BE2C (cell line): Measurements from ENCODE around the gene ANO6.

ENCODE experiments used
- DNase-seq: peaks from one replicate; pipeline ENCODE4 v3.0.0-alpha.2; 2020
- H3K27me3 ChIP-seq: fragments of 250-450 bp; sonication (Bioruptor Pico); 2 replicates; pipeline ENCODE4 v1.5.1; 2020; ENCODE audit warnings: mild to moderate bottlenecking
- H3K36me3 ChIP-seq: fragments of 250-450 bp; sonication (Bioruptor Pico); 2 replicates; pipeline ENCODE4 v1.5.1; 2020; ENCODE audit warnings: mild to moderate bottlenecking
- H3K4me1 ChIP-seq: fragments of 250-450 bp; sonication (Bioruptor Pico); 2 replicates; pipeline ENCODE4 v1.5.1; 2020
- H3K4me3 ChIP-seq: 2 replicates; pipeline ENCODE4 v1.5.1; 2011; ENCODE audit warnings: low read depth, low read length
- H3K9me3 ChIP-seq: fragments of 250-450 bp; sonication (Bioruptor Pico); 2 replicates; pipeline ENCODE4 v1.5.1; 2020
- TF ChIP-seq, protein P1 (sequence below): IDR thresholded peaks from 2 replicates; pipeline ENCODE4 v1.5.1; 2012; ENCODE audit warnings: mild to moderate bottlenecking, low read depth, low read length

The ANO6 gene

DNA sequence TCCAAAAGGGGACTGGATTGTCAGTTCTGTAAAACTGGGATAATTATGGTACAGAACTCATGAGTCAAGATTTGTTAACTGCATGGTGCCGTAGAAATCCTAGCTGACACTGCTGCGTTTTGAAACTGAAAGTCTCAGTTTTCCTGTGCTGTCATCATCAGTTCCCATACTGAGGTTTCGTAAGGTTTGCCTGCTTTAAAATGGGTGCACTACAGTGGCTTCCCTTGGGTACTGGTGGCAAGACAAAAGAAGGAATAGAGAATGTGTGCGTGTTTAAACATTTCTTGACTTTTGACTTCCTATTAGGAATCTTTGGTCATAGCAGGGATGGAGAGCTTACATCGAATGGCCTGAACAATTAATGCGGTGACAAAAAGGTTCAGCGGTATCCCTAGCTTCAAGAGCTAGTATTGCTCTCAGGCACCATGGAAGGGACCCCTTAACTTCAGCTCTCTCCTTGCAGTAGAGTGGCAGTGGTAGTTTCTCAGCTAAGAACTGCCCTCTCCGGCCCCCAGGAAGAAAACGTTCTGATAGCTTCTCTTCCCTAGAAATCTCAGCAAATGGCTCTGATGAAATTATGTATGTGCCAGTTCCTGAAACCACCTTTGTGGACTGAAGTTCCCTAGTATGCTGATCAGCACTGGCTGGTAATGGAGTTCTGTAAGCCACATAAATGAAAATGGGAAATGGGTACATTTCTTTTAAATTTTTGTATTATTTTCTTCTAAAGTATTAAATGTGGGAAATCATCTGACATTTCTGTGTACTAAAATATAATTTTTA is 28.9 kb downstream of the ANO6 start:
- H3K9me3 ChIP-seq = no peaks in the 10 kb centered on the region
- no peak overlapping the region for H3K4me3 ChIP-seq
- no peaks in the 10 kb centered on the region for H3K4me1 ChIP-seq
- no peaks in the 10 kb centered on the region for H3K27me3 ChIP-seq
- no peak for DNase-seq
- peaks cover 4% of the 10 kb centered on the region; the same call in 1 of the 2 replicates for H3K36me3 ChIP-seq
- TF ChIP-seq, protein P1, sequence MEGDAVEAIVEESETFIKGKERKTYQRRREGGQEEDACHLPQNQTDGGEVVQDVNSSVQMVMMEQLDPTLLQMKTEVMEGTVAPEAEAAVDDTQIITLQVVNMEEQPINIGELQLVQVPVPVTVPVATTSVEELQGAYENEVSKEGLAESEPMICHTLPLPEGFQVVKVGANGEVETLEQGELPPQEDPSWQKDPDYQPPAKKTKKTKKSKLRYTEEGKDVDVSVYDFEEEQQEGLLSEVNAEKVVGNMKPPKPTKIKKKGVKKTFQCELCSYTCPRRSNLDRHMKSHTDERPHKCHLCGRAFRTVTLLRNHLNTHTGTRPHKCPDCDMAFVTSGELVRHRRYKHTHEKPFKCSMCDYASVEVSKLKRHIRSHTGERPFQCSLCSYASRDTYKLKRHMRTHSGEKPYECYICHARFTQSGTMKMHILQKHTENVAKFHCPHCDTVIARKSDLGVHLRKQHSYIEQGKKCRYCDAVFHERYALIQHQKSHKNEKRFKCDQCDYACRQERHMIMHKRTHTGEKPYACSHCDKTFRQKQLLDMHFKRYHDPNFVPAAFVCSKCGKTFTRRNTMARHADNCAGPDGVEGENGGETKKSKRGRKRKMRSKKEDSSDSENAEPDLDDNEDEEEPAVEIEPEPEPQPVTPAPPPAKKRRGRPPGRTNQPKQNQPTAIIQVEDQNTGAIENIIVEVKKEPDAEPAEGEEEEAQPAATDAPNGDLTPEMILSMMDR = no peak

DNA sequence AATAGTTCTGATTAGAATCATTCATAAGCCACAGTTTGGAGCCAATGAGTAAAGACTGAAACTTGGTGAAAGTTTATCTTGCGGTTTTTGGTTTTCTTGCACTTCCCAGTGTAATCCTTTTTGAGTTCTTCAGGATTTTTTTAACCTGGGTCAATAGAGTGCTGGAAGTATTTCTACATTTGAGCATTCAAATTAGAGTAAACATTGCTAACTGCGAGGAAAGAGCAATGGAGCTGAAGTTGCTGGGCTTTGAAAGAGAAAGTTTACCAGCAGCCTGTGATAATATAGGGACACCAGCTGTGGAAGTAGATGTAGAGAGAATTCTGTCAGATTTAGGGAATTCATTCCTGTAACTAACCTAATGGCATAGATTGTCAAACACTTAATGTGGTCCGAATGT is 30.3 kb downstream of the ANO6 start:
- DNase-seq = no peak
- H3K4me3 ChIP-seq = no peak overlapping the region
- H3K27me3 ChIP-seq = no peaks in the 10 kb centered on the region
- no peaks in the 10 kb centered on the region for H3K9me3 ChIP-seq
- H3K36me3 ChIP-seq = peaks cover 4% of the 10 kb centered on the region; the same call in 1 of the 2 replicates
- TF ChIP-seq, protein P1 = no peak
- H3K4me1 ChIP-seq = no peaks in the 10 kb centered on the region

DNA sequence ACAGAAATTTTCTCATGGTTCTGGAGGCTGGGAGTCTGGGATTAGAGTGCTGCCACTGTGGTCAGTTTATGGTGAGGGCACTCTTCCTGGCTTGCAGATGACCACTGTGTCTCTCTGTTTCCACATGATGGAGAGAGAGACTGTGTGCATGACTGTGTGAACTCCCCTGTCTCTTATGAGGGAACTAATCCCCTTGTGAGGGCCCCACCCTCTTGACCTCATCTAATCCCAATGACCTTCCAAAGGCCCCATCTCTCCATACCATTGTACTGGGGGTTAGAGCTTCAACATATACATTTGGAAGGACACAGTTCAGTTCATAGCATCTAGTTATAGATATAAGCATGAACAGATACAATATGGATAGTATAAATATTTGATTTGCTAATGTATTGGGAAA is 31.7 kb downstream of the ANO6 start:
- Histone ChIP-seq H3K4me1 (no peaks in the 10 kb centered on the region), H3K27me3 (no peaks in the 10 kb centered on the region), H3K9me3 (no peaks in the 10 kb centered on the region), H3K4me3 (no peak overlapping the region), H3K36me3 (no peaks in the 10 kb centered on the region)
- TF ChIP-seq, protein P1 = no peak
- DNase-seq = no peak

DNA sequence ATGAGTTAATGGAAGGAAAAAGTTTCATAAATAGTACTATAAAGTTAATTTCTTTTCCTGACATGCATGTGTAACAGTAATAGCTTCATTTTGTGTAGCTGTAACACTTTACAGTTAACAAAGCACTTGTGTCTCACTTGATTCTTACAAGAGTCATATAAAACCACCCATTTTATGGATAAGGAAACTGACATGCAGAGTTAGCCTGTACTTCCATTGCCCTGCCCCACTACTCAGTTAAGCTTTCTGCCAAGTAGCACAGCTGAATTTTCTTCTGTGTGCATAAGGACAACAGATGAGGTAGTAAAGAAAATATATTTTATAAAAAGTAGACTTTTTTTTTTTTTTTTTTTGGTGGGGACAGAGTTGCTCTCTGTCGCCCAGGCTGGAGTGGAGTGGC is 32.2 kb downstream of the ANO6 start:
- Histone ChIP-seq H3K9me3 (no peaks in the 10 kb centered on the region), H3K4me3 (no peak overlapping the region), H3K4me1 (no peaks in the 10 kb centered on the region), H3K27me3 (no peaks in the 10 kb centered on the region), H3K36me3 (no peaks in the 10 kb centered on the region; the same call in 1 of the 2 replicates)
- TF ChIP-seq, protein P1 = no peak
- DNase-seq = no peak

DNA sequence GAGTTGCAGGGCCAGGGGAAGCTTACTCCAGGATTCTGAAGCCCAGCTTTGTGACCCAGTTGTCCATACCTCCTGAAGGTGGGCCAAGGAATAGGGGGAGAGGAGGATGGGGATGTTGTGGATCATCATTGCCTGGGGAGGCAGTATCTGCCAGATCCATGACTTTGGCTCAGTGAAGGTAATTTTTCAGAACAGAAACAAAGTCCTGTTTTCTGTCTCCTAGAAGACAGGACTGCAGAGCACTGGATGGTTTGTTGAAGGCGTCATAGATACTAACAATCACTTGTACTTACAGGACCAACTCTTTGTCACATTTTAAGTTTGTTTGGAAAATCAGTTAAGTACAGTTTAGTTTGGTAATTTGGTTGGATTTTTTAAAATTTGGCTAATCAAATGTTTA is 38.4 kb downstream of the ANO6 start:
- no peak for DNase-seq
- Histone ChIP-seq H3K4me3 (no peak overlapping the region), H3K4me1 (peaks cover 5% of the 10 kb centered on the region; the same call in 1 of the 2 replicates), H3K27me3 (no peaks in the 10 kb centered on the region), H3K36me3 (peaks cover 4% of the 10 kb centered on the region; the same call in 1 of the 2 replicates), H3K9me3 (no peaks in the 10 kb centered on the region)
- TF ChIP-seq, protein P1 = no peak

DNA sequence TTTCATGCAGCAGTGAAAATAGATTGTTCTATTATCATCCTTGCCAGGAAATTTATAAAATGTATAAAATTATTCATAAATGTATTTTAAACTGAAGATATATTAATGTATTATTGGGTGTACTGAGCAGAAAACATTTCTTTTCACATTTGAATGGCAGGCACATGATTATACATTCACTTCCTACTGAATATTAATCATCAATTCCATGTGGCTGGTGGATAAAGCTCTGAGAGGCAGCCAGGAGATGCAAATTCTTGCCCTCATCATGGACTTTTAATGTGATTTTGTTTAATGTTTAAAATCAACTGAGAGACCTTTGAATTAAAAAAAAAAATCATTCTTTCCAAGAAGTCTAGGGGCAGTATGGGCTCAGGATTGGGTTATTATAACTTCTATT is 40.8 kb downstream of the ANO6 start:
- H3K36me3 ChIP-seq = peaks cover 4% of the 10 kb centered on the region; the same call in 1 of the 2 replicates
- TF ChIP-seq, protein P1 = no peak
- H3K4me3 ChIP-seq = no peak overlapping the region
- DNase-seq = no peak
- H3K9me3 ChIP-seq = no peaks in the 10 kb centered on the region
- no peaks in the 10 kb centered on the region for H3K27me3 ChIP-seq
- H3K4me1 ChIP-seq = peaks cover 11% of the 10 kb centered on the region
